GM21360 (cell line): ENCODE measurements around the gene RAD51D.
"Not testable (repeated sequence)": the region's sequence is repeated elsewhere in the genome, so short reads cannot be mapped to it uniquely, and the experiment has no call there.

Experiments
- ATAC-seq: cut with Tn5 transposase; IDR thresholded peaks from one replicate; pipeline ENCODE4 v1.9.1; 2021; ENCODE audit warnings: mild to moderate bottlenecking, moderate library complexity; ENCODE audit not compliant: unreplicated experiment

RAD51D gene

DNA sequence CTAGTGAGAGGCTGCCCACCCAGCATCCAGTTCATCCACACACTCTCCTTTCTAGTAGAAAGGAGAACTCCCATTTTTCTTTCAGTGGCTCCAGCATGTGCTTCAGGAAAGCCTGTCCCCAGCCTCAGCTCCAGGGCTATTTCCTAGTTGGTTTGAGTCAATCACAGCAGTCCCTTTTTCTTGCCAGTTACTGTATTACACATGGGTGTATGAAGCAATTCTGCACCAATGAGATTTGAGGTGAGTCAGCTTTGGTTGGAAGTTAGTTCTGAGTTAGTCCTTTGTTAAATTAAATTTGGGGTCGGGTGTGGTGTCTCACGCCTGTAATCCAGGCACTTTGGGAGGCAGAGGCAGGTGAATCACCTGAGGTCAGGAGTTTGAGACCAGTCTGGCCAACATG lies 24.8 kb downstream of the RAD51D start:
- no peak for ATAC-seq

DNA sequence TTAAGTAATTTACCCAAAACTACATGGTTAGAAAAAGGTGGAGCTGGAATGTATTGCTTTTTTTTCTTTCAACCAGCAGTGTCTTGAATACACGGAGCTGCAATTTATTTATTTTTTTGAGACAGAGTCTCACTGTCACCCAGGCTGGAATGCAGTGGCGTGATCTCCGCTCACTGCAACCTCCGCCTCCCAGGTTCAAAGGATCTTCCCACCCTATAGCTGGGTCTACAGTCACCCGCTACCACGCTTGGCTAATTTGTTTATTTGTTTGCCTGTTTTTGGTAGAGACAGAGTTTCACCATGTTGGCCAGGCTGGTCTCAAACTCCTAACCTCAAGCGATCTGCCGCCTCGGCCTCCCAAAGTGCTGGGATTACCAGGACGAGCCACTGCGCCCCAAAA lies 29.0 kb downstream of the RAD51D start:
- ATAC-seq, result not testable (repeated sequence)

DNA sequence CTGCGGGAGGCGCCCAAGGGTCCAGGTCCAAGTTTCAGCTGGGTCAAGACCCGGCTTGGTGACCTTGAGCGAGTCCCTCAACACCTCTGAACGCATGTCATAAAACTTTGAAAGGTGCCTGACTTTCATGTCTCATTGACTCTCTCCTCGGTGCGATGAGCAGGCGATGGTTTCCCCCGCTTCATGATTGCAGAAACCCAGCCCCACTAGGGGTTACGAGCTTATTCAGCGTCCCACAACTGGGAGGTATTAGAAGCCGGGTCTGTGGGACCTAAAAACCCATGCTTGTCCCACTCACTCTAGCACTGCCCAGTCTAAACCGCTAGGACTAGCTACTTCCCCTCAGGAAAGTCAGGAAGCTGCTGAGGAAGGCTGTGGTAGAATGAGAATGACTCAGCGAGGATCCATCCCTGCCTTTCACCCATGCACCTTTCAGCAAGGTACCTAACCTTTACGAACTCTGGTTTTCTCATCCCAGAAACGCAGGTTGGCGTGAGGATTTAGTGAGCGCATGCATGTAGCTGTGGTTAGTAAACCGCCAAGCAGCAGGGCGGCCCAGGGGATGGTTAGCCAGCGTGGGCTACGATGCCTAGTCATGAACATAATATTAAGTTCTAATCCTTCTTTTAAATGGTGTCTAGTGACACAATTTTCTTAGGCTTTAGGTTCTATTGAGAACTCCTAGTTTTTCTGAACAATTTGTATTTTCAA lies 29.9 kb downstream of the RAD51D start:
- ATAC-seq, result no peak

DNA sequence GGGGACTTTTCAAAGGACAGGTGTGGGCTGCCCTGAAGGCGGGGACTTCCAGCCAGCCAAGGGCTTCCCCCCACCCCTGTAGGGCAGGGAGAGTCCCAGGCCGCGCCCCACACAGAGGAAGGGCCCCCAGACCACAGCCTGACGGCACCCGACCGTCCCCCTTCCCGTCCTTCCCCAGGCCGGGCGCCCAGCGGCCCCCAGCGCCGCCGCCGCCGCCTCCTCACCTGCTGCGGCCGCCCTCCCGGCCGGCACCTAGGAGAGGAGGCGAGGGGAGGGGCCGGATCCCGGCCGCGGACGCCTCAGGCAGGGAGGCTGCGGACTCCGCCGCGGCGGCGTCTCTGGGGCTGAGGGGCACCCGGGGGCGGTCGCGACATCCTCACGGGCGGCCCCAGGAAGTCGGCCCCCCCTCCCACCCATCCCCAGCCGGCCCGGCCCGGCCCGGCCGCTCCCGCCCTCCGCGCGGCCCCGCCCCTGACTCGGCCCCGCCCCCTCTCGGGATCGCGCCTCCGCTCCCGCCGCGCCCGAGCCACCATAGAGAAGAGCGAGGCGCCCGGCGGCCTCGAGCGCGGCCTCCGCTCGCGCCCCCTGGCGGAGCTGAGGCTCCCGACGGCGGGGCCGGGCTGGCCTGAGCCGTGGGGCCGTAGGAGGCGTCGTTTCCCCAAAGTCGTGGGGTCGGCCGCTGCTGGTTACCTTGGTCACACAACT lies 30.6 kb downstream of the RAD51D start:
- peak; percentile 65 for ATAC-seq

DNA sequence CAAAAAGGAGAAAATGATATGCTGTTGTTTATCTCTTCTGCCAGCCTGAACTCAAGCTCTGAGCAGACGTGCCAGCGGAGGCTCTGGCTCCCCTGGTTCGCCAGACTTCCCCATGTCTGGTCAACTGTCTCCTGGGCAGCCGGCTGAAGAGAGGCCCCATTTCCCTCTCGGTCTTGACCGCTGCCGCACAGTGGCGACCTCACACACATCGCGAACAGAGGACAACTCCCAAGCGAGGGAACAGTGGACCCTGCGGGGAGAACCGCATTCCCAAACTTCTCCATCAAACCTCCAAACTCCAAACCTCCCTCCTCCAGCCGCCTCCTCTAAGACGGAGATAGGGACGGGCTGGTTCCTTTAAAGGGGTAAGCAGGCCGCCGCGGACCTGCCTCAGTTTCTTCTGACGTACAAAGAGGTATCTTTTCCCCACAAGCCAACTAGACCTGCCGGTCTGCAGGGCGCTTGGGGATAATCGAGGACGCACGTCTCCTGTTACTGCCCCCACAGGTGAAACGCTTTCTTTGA lies 31.2 kb downstream of the RAD51D start:
- ATAC-seq, result no peak

DNA sequence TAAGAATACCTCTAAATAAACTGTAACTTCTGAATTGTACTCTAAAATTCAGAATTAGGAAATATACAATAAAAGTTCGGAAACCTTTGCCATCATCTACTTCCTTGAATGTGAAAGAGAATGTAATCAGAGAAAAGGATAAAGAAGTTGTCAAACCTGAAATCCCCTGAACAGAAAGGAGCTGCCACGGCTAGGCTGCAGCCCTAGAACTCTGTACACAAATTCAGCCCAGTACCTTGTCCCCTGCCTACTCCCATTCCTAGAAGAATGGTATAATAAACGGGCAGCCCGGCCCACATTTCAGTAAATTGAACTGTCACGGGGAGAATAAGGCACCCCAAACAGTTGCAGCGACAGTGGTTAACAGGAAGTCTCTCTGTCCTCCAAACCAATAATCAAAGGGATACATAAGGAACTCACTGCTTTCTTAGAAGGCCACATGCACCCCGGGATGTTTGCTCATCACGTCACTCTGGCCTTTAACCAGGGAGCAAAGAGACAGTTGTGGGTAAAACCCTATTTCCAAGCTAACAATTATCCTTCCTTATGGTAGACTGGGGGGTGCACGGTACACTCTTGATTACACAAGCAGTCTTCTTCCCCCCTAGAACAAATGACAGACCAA lies 31.8 kb downstream of the RAD51D start:
- no peak for ATAC-seq

DNA sequence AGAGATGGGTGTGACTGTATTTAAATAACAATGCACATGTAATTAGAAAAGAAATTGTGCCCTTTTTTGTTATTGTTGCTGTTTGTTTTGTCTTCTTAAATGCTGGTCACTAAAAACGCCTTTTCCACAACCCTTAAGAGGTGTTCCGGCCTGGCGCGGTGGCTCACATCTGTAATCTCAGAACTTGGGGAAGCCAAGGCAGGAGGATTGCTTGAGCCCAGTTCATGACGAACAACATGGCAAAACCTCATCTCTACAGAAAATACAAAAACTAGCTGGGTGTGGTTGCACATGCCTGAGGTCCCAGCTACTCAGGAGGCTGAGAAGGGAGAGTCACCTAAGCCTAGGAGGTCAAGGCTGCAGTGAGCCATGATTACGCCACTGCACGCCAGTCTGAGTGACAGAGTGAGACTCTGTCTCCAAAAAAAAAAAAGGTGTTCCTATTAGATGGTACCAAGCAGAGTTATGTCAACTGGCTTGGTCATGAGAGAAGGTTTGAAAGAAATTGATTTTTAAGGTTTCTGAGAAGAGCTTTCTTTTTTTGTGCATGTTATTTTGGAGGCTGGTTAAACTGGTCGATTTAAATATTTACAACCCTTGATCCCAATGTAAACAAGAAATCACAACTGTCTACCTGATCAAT lies 32.6 kb downstream of the RAD51D start:
- ATAC-seq, result no peak

DNA sequence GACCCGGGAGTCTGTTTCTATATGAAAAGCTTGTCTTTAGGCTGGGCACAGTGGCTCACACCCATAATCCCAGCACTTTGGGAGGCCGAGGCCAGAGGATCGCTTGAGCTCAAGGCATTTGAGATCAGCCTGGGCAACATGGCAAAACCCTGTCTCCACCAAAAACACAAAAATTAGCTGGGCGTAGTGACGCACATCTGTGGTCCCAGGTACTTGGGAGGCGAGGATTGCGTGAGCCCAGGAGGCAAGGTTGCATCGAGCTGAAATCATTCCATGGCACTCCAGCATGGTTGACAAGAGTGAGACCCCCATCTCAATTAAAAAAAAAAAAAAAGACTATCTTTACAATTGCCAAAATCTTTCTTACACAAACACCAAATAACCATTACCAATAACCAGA lies 33.5 kb downstream of the RAD51D start:
- ATAC-seq, result no peak

DNA sequence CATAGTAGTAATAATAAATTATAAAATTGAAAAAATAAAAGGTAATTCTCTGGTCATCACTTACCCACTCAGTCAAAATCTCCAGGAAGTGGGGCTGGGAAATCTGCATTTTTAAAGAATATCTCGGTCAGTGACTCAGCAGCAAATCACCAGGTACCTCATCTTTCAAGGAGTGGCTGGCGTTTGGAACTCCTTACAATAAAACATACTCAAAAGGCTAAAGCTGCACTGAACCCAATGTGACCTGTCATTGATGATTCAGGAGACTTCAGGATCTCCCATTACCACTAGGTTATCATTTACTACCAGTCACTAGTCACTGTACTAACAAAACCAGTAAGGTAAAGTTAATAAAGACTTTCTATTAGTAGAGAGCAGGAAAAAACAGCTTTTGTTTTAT lies 34.7 kb downstream of the RAD51D start:
- no peak for ATAC-seq

DNA sequence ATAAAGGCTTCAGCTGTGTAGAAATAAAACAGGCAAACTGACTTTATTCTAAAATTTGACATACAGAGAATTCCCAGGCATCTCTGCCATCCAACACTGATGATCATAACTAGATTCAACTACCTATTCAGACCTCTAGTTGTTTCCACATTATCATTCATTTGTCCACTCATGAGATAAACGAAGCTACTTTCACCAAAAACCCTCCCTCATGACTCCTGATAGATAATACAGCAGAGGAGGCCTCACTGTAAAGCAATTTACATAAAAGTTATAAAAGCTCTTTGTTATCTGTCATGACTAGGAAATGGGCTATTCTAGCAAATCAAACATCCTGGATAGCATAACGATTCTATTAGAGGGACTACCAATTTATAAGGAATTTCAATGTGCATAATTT lies 36.6 kb downstream of the RAD51D start:
- no peak for ATAC-seq

DNA sequence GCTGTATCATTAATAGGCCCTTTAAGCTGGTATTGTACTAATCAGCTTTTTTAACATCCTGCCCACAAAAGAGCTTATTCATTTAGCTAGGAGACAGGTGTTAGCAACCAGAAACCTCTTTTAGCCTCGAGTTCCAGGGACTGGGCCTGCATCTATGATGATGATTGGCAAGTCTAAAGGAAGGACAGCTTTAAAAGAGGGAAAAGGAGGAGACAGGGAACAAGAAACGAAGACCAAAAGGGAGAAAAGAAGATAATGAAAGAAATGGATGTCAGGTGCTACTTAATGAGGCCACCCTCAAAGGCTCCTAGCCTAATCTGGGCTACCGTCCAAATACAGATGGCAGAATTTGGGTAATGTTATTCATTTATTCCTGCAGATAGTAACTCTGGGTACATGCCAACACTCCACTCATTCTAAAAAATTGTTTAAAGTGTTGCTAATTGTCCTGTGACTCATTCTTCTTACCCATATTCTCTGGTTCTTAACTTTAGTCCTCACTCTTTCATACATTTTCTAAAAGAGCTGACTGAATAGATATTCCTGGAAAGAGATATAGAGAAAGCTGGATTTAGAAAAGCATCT lies 37.5 kb downstream of the RAD51D start:
- no peak for ATAC-seq

DNA sequence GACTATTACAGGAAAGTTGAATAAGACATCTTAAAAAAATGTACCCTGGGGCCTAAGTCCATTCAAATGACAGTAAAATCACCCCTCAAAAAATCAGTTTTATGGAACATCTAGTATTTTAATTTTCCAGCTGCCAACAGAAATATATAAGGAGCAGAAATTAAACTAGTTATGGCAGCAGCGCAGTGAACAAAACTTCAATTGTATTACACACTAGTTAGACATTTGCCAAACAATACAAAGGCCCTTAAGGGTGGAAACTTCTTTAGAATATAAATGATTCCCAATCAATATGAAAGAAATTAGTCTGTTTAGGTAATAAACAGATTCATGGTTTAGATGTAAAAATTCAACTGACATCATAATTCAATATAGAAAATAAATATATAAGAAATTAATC lies 38.0 kb downstream of the RAD51D start:
- no peak for ATAC-seq

DNA sequence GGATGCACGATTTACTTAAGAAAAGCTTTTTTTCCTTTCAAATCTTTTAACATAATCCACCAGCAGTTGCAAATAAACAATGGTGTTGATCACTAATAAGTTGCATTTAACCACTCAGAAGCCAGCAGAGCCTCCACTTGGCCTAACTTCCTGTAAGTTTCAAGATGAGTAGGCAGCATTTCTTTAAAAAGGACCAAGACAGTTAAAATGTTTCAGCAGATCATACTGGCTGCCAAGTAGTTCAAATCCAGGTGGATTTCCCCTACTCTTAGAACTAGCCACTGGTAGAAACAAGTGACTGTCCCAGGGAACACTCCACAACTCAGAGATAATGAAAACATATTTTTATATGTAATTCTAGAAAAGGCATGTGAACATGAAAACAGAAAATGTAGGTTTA lies 39.1 kb downstream of the RAD51D start:
- peak; percentile 61 for ATAC-seq

DNA sequence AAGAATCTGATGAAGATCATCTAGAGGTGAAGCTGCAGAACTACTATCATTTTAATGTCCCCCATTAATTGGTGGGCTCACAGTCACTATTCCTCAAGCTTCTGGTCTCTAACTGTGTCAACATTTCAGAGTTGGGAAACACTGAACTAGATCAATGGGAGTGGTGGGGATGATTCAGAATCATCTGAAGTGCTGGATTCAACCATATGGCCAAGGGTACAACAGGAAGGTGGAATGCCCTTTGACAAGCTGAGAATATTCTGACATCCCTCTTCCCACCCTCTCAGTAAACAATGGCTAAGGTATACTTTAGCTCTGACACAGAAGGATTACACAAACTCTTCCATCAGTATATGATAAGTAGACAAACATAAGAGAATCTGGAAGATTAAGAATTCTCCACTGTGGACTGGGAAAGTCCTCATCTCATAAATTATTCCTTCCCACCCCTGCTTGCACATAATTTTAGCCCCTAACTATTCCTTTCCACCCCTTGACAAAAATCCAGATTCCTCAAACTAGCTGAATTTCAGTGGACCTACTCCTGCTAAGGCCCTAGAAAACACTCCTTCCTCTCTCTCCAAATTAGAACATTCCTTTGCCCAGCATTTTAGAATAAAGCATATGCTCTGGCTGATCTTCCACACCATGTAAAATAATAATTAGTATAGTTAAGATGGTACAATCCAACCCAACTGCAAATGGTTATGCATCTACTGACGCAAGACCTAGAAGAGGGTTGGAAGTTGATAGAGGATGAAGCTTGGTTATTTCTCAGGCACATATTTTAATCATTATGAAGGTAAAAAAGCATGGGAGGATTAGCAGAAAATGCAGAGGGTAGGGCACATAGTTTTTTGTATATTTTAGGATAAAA lies 39.9 kb downstream of the RAD51D start:
- no peak for ATAC-seq

DNA sequence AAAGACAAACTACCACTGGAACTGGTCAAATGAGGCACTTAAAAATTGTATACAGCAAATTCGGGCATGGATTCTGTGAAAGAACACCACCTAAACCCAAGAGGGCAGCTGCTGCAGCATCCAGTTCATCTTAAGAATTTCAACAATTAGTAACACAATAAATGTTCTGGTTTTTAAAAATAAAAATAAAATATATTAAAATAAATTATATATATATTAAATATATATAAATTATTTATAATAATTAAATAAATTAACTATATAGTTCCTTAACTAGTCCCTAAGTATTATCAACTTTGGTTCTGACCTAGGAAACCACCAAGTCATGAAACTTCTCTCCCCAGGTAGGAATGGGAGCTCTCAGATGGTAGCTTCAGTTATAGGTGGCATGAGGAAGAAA lies 42.8 kb downstream of the RAD51D start:
- ATAC-seq, result no peak

DNA sequence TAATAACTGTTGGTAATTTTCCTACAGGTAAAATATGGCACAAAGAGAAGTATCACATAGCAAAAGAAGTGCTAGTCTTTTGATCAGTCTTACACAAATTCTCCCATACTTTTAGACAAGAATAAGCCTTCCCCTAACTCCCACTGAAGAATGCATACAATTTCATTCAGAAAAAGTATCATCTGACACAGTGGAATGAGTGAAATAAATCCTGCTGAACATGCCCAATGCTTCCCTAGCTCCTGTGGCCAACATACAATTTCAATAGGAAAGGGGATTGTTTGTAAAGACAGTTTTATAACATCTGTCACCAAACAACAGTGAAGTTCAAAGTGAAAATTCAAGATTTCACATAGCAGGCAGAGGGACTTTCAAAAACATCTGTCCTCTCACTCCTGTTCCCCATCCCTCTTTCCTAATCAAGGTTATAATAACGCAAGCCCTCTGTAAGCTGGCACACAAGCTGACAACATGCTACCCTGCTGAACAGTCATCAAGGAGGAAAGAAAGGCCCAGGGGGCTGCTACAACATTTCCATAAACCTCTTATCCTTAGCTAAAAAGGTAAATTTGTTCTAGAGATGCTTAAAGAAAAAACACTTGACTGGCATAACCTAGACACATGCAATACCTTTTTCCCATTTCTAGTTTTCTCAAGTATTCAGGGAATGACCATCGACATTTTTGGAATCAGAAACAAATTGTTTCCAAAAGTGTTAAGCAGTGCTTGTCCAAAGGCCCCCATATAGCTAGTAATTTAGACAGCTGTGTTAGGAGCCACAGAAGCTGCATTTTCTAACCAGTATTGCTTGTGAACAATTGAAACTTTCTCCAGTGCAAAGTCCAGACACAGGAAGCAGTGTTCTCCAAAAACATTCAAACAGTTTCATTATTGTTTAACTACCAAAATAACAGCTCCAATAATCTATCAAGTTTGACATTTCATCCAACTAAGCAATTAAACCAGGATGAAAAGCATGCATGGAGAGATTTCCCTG lies 44.7 kb downstream of the RAD51D start:
- ATAC-seq, result no peak

DNA sequence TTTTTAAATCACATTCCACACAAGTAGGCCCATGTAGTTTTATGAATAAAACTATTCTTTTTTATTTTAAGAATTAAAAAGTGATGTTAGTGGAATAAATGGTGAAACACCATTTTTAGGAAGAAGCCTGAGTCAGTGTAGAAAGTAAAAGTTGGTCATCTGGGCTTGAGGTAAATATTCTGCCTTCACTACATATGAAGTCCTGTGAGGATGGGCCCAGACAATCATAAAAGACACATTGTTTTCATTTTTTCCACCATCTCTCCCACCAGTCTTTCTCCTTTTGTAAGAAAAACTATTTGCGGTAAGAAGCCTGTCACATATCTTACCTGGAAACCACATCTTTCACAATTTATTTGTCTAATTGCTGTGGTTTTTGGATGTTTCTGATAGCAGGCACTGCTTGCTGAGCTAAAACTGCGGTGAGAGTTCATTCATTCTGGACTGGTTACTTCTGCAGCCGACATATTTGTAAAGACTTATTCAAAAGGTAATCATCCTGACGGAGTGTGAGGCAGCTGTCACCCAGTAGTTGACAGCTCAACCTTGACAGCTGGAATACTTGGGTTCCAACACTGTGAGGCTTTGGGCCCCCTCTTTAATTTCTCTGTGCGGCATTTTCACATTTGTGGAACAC lies 45.6 kb downstream of the RAD51D start:
- ATAC-seq, result no peak

DNA sequence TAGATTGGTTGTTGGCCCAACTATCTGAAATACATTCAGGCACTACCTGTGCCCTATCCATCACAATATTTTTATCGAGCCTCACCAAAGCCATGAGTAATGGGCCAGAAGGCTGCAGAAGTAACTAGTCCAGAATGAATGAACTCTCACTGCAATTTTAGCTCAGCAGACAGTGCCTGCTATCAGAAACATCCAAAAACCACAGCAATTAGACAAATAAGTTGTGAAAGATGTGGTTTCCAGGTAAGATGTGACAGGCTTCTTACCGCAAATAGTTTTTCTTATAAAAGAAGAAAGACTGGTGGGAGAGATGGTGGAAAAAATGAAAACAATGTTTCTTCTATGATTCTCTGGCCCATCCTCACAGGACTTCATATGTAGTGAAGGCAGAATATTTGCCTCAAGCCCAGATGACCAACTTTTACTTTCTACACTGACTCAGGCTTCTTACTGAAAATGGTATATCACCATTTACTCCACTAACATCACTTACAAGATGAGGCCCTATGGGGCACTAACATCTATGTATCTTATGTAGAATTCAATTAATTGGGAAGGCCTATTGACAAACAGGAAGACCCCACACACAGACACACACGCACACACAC lies 46.4 kb downstream of the RAD51D start:
- ATAC-seq, result no peak
